CD4-positive, alpha-beta memory T cell (primary cell): Measurements from ENCODE around the gene RNF212B. TPM values are rescaled to one million over a fixed set of nuclear protein-coding genes. Genes with fewer than 3 reads are reported as not detected.

Experiments used
- CTCF ChIA-PET: fragments of 350-600 bp; sonication (Branson Sonifier 250); formaldehyde crosslinking; loops from one replicate; lab custom pipeline; 2021; ENCODE audit warnings: inconsistent platforms; ENCODE audit not compliant: partially characterized antibody; lab: Charles Lee
- POLR2A ChIA-PET: fragments of 350-600 bp; sonication (Branson Sonifier 250); formaldehyde crosslinking; loops from one replicate; lab custom pipeline; 2021; ENCODE audit not compliant: partially characterized antibody; lab: Charles Lee
- DNase-seq, 5 donors: peaks; one replicate each; pipeline versions ENCODE4 v3.0.0 to v3.0.0-alpha.2; 2020 to 2022; ENCODE audit warnings: mixed read lengths in 1 of 5
- H3K27ac ChIP-seq: one replicate; pipeline ENCODE4 v1.7.0; 2013; ENCODE audit warnings: low read depth, low read length
- H3K27me3 ChIP-seq: 2 replicates; pipeline ENCODE4 v1.7.0; 2013; ENCODE audit warnings: mild to moderate bottlenecking, low read length, moderate library complexity; ENCODE audit not compliant: insufficient read depth
- H3K36me3 ChIP-seq: 2 replicates; pipeline ENCODE4 v1.7.0; 2013; ENCODE audit warnings: mild to moderate bottlenecking, low read length, moderate library complexity; ENCODE audit not compliant: insufficient read depth
- H3K4me1 ChIP-seq: 2 replicates; pipeline ENCODE4 v1.7.0; 2013; ENCODE audit warnings: mild to moderate bottlenecking, low read length, moderate library complexity; ENCODE audit not compliant: insufficient read depth
- H3K4me3 ChIP-seq, 2 donors: one replicate each; pipeline ENCODE4 v1.7.0; 2013; ENCODE audit warnings: low read length in 2 of 2, mild to moderate bottlenecking in 1 of 2
- H3K9me3 ChIP-seq, 2 donors: one replicate each; pipeline ENCODE4 v1.7.0; 2013; ENCODE audit warnings: low read length in 2 of 2, control low read depth in 1 of 2; ENCODE audit not compliant: control insufficient read depth in 1 of 2
- H3K27ac Mint-ChIP-seq, 7 donors: one replicate each; pipeline ENCODE4 v1.8.0; 2020 to 2021; ENCODE audit warnings: mixed read lengths in 7 of 7, mild to moderate bottlenecking in 6 of 7, inconsistent platforms in 3 of 7, moderate library complexity in 3 of 7
- H3K27me3 Mint-ChIP-seq, 2 donors: one replicate each; pipeline ENCODE4 v1.8.0; 2020 to 2021; ENCODE audit warnings: mixed read lengths in 2 of 2
- H3K36me3 Mint-ChIP-seq, 2 donors: one replicate each; pipeline ENCODE4 v1.8.0; 2020 to 2021; ENCODE audit warnings: mixed read lengths in 2 of 2, inconsistent platforms in 1 of 2, mild to moderate bottlenecking in 1 of 2
- H3K4me1 Mint-ChIP-seq, 4 donors: one replicate each; pipeline ENCODE4 v1.8.0; 2020 to 2021; ENCODE audit warnings: mixed read lengths in 4 of 4, mild to moderate bottlenecking in 1 of 4
- H3K4me3 Mint-ChIP-seq, 8 donors: one replicate each; pipeline ENCODE4 v1.8.0; 2020 to 2021; ENCODE audit warnings: mixed read lengths in 8 of 8, mild to moderate bottlenecking in 7 of 8, moderate library complexity in 6 of 8, inconsistent platforms in 3 of 8
- H3K9me3 Mint-ChIP-seq, 8 donors: one replicate each; pipeline ENCODE4 v1.8.0; 2020 to 2021; ENCODE audit warnings: mixed read lengths in 8 of 8, mild to moderate bottlenecking in 5 of 8, inconsistent platforms in 3 of 8, moderate library complexity in 1 of 8
- intact Hi-C: fragments of 100-400 bp; cut with micrococcal nuclease; formaldehyde crosslinking; loops from one replicate; pipeline ENCODE4 v1.15.1; 2023
- polyA plus RNA-seq, 2 donors: library from polyadenylated mRNA; unstranded; fragments of 300-500 nt; fragmentation: Illumina TruSeq; gene quantifications; one replicate each; pipeline ENCODE4 v1.2.3, GENCODE V29; 2021
- total RNA-seq, 2 experiments: library from RNA; stranded (reverse); gene quantifications; one replicate each; pipeline ENCODE4 v1.2.3, GENCODE V29; 2021

The RNF212B gene
- total and polyA plus RNA-seq, 4 experiments from 2014 or later: not detected

DNA sequence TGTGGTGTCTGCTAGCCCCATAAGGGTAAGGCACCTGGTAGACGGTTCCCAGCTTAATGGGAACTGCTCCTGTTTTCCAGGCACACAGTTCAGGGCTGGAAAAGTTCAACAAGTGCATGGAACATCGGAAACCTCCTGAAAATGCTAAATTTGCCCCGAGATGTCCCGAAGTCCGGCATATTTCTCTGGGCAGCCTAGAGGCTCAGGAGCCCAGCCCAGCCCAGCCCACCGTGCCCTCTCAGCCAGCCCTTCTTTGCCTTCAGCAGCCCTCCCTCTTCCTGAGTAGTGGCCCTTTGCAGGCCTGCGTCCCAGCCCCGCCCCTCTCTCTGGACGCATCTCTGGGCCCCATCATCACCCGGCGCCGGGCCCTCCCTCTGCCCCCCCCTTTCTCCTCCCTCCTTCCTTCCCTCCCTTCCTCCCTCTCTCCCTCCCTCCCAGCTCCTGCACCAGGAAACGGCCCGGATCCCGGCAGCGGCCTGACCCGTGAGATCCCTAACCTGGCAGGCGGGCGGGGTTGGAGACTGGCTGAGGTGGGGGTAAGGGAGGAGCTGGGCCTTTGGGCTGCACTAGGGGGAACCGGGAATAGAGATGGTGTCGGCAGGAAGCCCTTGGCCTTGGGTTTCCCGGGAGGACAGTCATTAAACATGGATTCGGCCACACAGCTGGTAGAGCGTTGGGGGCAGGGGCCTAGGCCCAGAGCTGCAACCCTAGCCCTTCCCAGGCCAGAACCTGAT, 68.8 kb downstream of the RNF212B start, which contains the start of gene BCL2L2:
Gene BCL2L2, plus strand, starts transcription at position 422 of the 734 bp plus-strand sequence. CDS start 935 bp downstream, outside the sequence.
- H3K27ac Mint-ChIP-seq: peak within 1 kb of the TSS in 1 of 7 donors; percentile 54
- peaks cover 17 to 33% of the 10 kb centered on the region in 2 donors for H3K27me3 Mint-ChIP-seq
- no peak within 1 kb of the TSS for H3K4me3 Mint-ChIP-seq
- H3K36me3 Mint-ChIP-seq: peaks cover 0 to 4% of the 10 kb centered on the region in 2 donors
- Histone ChIP-seq H3K36me3 (no peaks in the 10 kb centered on the region), H3K27ac (no peak within 1 kb of the TSS), H3K27me3 (no peaks in the 10 kb centered on the region), H3K4me1 (no peaks in the 10 kb centered on the region), H3K9me3 (no peaks in the 10 kb centered on the region), H3K4me3 (no peak within 1 kb of the TSS)
- CTCF ChIA-PET: interaction anchor here (1.8 to 7.3 kb wide), 2 partner anchors 10 to 14 kb away, joined by 8 to 93 read pairs; partner anchors contain the start of gene PABPN1
- intact Hi-C loops: no loop called here
- peaks cover 4 to 10% (median 6%) of the 10 kb centered on the region in 4 donors for H3K4me1 Mint-ChIP-seq
- POLR2A ChIA-PET: interaction anchor here (0.9 to 9.6 kb wide), 3 partner anchors 14 to 212 kb away, joined by 3 to 373 read pairs (median 3); partner anchors contain the start of genes ACIN1, C14orf119 and PABPN1
- no peak for DNase-seq
- peaks cover 0 to 2% (median 0%) of the 10 kb centered on the region in 8 donors for H3K9me3 Mint-ChIP-seq

DNA sequence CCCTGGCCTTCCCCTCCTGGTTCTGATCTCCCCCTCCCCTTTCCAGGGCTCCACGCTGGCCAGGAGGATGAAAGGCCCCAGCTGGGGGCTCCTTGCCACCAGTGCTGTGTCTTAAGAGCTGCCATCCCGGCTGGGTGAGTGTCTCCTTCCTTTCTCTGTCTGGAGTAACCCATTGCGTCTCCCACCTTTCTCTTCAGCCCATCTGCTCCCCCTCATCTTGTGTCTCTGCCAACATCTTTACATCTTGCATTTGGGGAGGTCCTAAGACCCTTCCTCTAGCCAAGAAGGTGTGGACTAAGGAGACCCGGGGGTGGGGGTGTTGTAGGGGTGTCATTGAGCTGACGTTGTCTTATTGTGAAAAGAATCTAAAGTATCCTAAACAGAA, 69.4 kb downstream of the RNF212B start:
- H3K27me3 ChIP-seq: no peaks in the 10 kb centered on the region
- no peaks in the 10 kb centered on the region for H3K9me3 ChIP-seq
- no peak overlapping the region for H3K27ac ChIP-seq
- intact Hi-C loops: no loop called here
- H3K4me3 ChIP-seq: no peak overlapping the region
- ChIA-PET CTCF (interaction anchor here (0.6 kb wide), 1 partner anchor 14 kb away, joined by 3 read pairs; the partner anchor contains the start of gene PABPN1), POLR2A (interaction anchor here (1.1 to 9.6 kb wide), 2 partner anchors 14 to 212 kb away, joined by 3 to 373 read pairs; partner anchors contain the start of genes ACIN1, C14orf119 and PABPN1)
- no peaks in the 10 kb centered on the region for H3K4me1 ChIP-seq
- DNase-seq: no peak
- no peaks in the 10 kb centered on the region for H3K36me3 ChIP-seq
- H3K4me1 Mint-ChIP-seq: peaks cover 4 to 10% (median 6%) of the 10 kb centered on the region in 4 donors
- H3K36me3 Mint-ChIP-seq: peaks cover 0 to 4% of the 10 kb centered on the region in 2 donors
- peaks cover 0 to 2% (median 0%) of the 10 kb centered on the region in 8 donors for H3K9me3 Mint-ChIP-seq
- no peak overlapping the region for H3K4me3 Mint-ChIP-seq
- peak overlapping the region in 1 of 7 donors; percentile 54 for H3K27ac Mint-ChIP-seq
- peaks cover 17 to 33% of the 10 kb centered on the region in 2 donors for H3K27me3 Mint-ChIP-seq

DNA sequence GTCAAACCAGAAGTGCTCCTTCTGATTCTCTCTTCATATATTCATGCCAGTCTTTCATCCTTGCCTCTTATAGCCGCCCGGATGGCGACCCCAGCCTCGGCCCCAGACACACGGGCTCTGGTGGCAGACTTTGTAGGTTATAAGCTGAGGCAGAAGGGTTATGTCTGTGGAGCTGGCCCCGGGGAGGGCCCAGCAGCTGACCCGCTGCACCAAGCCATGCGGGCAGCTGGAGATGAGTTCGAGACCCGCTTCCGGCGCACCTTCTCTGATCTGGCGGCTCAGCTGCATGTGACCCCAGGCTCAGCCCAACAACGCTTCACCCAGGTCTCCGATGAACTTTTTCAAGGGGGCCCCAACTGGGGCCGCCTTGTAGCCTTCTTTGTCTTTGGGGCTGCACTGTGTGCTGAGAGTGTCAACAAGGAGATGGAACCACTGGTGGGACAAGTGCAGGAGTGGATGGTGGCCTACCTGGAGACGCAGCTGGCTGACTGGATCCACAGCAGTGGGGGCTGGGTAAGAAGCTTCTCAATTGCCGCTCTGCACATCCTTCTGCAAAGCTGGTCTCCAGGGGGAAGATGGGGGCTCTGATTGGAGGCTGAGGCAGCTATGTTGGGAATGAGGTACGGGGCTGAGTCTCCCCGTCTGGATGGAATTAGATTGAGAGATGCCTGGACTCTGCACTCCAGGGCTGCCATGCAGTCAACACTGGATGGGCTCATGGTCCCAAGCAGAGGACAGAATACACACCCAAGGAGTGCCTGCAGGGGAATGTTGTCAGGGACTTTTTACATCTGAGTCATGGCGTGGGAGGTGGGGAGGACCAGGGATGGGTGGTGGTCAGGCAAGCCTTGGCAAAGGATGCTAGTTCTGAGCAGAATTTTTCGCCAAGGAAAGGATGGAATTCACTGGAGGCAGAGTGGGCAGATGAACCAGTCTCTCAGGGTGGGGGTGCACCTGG, 70.2 kb downstream of the RNF212B start:
- no peaks in the 10 kb centered on the region for H3K36me3 ChIP-seq
- no peak for DNase-seq
- no peak overlapping the region for H3K4me3 ChIP-seq
- ChIA-PET CTCF (interaction anchor here (0.6 kb wide), 1 partner anchor 13 kb away, joined by 3 read pairs; the partner anchor contains the start of gene PABPN1), POLR2A (interaction anchor here (1.1 to 9.6 kb wide), 2 partner anchors 13 to 213 kb away, joined by 3 to 373 read pairs; partner anchors contain the start of genes ACIN1, C14orf119 and PABPN1)
- Mint-ChIP-seq H3K4me3 (no peak overlapping the region), H3K27ac (peak overlapping the region in 1 of 7 donors; percentile 26), H3K36me3 (no peaks in the 10 kb centered on the region), H3K27me3 (peaks cover 17 to 33% of the 10 kb centered on the region in 2 donors), H3K4me1 (peaks cover 0 to 7% (median 3%) of the 10 kb centered on the region in 4 donors), H3K9me3 (no peaks in the 10 kb centered on the region)
- no peaks in the 10 kb centered on the region for H3K9me3 ChIP-seq
- no peaks in the 10 kb centered on the region for H3K4me1 ChIP-seq
- intact Hi-C loops: no loop called here
- H3K27me3 ChIP-seq: no peaks in the 10 kb centered on the region
- no peak overlapping the region for H3K27ac ChIP-seq

DNA sequence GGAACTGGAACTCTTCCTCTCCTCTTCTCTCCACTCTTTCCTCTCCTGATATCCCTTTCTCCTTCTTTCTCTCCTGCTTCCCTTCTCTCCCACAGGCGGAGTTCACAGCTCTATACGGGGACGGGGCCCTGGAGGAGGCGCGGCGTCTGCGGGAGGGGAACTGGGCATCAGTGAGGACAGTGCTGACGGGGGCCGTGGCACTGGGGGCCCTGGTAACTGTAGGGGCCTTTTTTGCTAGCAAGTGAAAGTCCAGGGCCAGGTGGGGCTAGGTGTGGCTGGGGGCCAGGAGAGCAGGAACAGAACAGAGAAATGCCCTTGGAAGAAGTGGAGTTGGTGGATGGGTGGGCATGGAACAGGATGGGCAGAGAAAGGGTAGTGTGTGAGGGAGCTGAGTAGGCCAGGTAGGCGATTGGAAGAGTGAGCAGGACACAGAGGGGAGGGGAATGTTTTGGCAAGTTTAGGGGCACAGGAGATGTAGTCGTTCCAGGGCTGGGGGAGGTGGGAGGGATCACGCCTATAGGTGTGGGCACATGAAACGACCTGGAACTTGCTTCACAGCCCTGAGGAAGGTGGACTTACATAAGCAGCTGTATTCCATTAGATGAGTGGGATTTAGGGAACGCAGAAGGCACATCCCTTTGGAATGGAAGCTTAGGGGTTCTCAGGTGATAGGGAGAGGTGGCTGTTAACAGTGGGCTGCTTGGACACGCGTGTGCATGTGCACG, 71.1 kb downstream of the RNF212B start:
- Mint-ChIP-seq H3K36me3 (no peaks in the 10 kb centered on the region), H3K4me3 (no peak overlapping the region), H3K27ac (peak overlapping the region in 1 of 7 donors; percentile 59), H3K9me3 (no peaks in the 10 kb centered on the region), H3K27me3 (peaks cover 17 to 33% of the 10 kb centered on the region in 2 donors), H3K4me1 (no peaks in the 10 kb centered on the region)
- POLR2A ChIA-PET: interaction anchor here (9.6 kb wide), 1 partner anchor 12 kb away, joined by 373 read pairs; the partner anchor contains the start of gene PABPN1
- Histone ChIP-seq H3K4me1 (no peaks in the 10 kb centered on the region), H3K36me3 (no peaks in the 10 kb centered on the region), H3K27ac (no peak overlapping the region), H3K4me3 (no peak overlapping the region), H3K9me3 (no peaks in the 10 kb centered on the region), H3K27me3 (no peaks in the 10 kb centered on the region)
- intact Hi-C loops: no loop called here
- CTCF ChIA-PET: no interaction called here
- DNase-seq: no peak

DNA sequence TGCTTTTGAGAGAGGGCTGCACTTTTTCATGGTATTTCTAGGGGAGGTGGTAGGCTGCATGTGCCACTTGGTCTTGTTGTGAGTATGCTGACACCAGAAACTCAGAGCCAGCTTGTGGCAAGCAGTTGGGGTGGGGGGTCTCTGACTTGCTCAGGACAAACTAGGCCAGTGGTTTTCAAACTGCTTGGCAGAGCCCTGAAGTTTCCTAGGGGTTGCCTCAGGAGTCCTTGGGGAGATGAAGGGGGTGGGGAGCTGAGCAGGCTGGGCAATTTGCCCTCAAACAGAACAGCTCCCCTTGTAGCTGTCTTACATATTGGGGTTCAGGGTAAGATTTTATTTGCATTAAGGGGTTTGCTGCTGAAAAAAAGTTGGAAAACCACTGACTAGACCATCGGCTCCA, 72.8 kb downstream of the RNF212B start:
- Histone ChIP-seq H3K36me3 (no peaks in the 10 kb centered on the region), H3K27me3 (no peaks in the 10 kb centered on the region), H3K4me1 (no peaks in the 10 kb centered on the region), H3K4me3 (no peak overlapping the region), H3K9me3 (no peaks in the 10 kb centered on the region), H3K27ac (no peak overlapping the region)
- intact Hi-C loops: no loop called here
- H3K4me1 Mint-ChIP-seq: no peaks in the 10 kb centered on the region
- no peak overlapping the region for H3K4me3 Mint-ChIP-seq
- no peaks in the 10 kb centered on the region for H3K36me3 Mint-ChIP-seq
- ChIA-PET CTCF (interaction anchor here (1.2 kb wide), 1 partner anchor 10 kb away, joined by 4 read pairs; no protein-coding TSS in a partner anchor), POLR2A (interaction anchor here (1.4 to 1.7 kb wide), 2 partner anchors 9 to 11 kb away, joined by 12 to 13 read pairs; partner anchors contain the start of genes PABPN1 and PPP1R3E)
- no peak overlapping the region for H3K27ac Mint-ChIP-seq
- no peaks in the 10 kb centered on the region for H3K9me3 Mint-ChIP-seq
- DNase-seq: no peak
- peaks cover 14 to 29% of the 10 kb centered on the region in 2 donors for H3K27me3 Mint-ChIP-seq

DNA sequence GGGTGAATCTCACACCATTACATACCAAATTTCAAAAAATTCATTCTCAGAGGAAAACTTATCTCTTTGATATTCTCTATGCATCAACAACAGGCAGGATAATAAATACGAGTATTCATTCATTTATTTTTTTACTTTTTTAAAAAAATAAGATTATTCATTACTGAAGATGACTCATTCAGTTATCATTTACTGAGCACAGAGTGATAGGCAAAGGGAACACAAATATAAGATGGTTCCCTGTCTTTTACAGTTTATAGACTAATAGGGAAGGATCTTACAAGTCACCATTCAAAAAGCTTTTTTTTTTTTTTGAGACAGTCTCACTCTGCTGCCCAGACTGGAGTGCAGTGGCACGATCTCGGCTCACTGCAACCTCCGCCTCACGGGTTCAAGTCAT, 78.6 kb downstream of the RNF212B start:
- peaks cover 0 to 2% (median 0%) of the 10 kb centered on the region in 8 donors for H3K9me3 Mint-ChIP-seq
- Histone ChIP-seq H3K27me3 (no peaks in the 10 kb centered on the region), H3K27ac (no peak overlapping the region), H3K4me1 (peaks cover 10% of the 10 kb centered on the region), H3K4me3 (no peak overlapping the region), H3K36me3 (no peaks in the 10 kb centered on the region), H3K9me3 (no peaks in the 10 kb centered on the region)
- peaks cover 0 to 2% of the 10 kb centered on the region in 2 donors for H3K27me3 Mint-ChIP-seq
- no peak overlapping the region for H3K4me3 Mint-ChIP-seq
- CTCF ChIA-PET: interaction anchor here (0.7 to 0.9 kb wide), 2 partner anchors 11 to 509 kb away, joined by 3 read pairs; no protein-coding TSS in a partner anchor
- POLR2A ChIA-PET: interaction anchor here (9.1 kb wide), 1 partner anchor 11 kb away, joined by 373 read pairs; the partner anchor contains the start of genes BCL2L2 and PPP1R3E
- no peak for DNase-seq
- peaks cover 0 to 3% of the 10 kb centered on the region in 2 donors for H3K36me3 Mint-ChIP-seq
- no peak overlapping the region for H3K27ac Mint-ChIP-seq
- H3K4me1 Mint-ChIP-seq: peaks cover 7 to 20% (median 12%) of the 10 kb centered on the region in 4 donors
- intact Hi-C loops: no loop called here
